Right lobe of liver (tissue), 6 donors: ENCODE data around the gene STAC. TPM values are rescaled to one million over a fixed set of nuclear protein-coding genes. Genes with fewer than 3 reads are reported as not detected.

Experiments used
- ATAC-seq, 4 donors: fragments of 200-7000 bp; cut with Tn5 transposase; one replicate each; pipeline ENCODE4 v1.9.1; 2020; ENCODE audit warnings: mild to moderate bottlenecking in 4 of 4, moderate library complexity in 4 of 4
- DNase-seq, 3 donors: peaks; one replicate each; pipeline ENCODE4 v3.0.0-alpha.2; 2020
- H3K27ac ChIP-seq, 3 donors: fragments of 200-600 bp; one replicate each; pipeline ENCODE4 v1.8.0; 2022
- H3K27me3 ChIP-seq, 2 donors: fragments of 200-600 bp; one replicate each; pipeline ENCODE4 v1.8.0; 2022
- H3K36me3 ChIP-seq, 4 donors: fragments of 200-600 bp; sonication (generic) in 1 of 4; one replicate each; pipeline versions ENCODE4 v1.5.1 to v1.8.0; 2017 to 2022; ENCODE audit warnings: control low read depth in 1 of 4
- H3K4me1 ChIP-seq, 4 donors: fragments of 200-600 bp; sonication (generic) in 1 of 4; one replicate each; pipeline versions ENCODE4 v1.5.1 to v1.8.0; 2017 to 2022; ENCODE audit warnings: control low read depth in 1 of 4
- H3K4me3 ChIP-seq, 3 donors: fragments of 200-600 bp; one replicate each; pipeline ENCODE4 v1.8.0; 2022
- H3K9me3 ChIP-seq, 4 donors: fragments of 200-600 bp; sonication (generic) in 1 of 4; one replicate each; pipeline versions ENCODE4 v1.5.1 to v1.8.0; 2017 to 2022; ENCODE audit warnings: control low read depth in 1 of 4
- POLR2A ChIP-seq: fragments of 450-650 bp; IDR thresholded peaks from one replicate; pipeline ENCODE4 v1.6.1; 2017; ENCODE audit warnings: antibody characterized with exemption, mild to moderate bottlenecking
- WGBS: methylation state at CpG from one replicate; pipeline ENCODE4 v1.1.6; 2018; ENCODE audit warnings: low coverage, low lambda C conversion rate; ENCODE audit not compliant: insufficient coverage; ENCODE audit errors: missing lambda C conversion rate; 5-methylcytosine and 5-hydroxymethylcytosine counted together
- intact Hi-C, 2 donors: fragments of 100-400 bp; cut with DNase I; formaldehyde crosslinking; loops; one replicate each; pipeline versions ENCODE4 v1.11.2 to v1.14.1; 2022
- total RNA-seq, 6 experiments: library from RNA; depleted of rRNA in 2 of 6; stranded (reverse); fragments of >200 nt in 2 of 6; fragmentation: NEBNext Ultra II Directional in 3 of 6; extraction: Animal tissue kit (Norgen Biotek cat#: 25700) in 3 of 6; gene quantifications; one replicate each; pipeline versions ENCODE4 v1.1.0 to v1.2.4, GENCODE V29; 2016 to 2023
- TF ChIP-seq, protein P1 (sequence below), 4 donors: fragments of 200-600 bp in 3 of 4; fragments of 450-650 bp in 1 of 4; IDR thresholded peaks; one replicate each; pipeline versions ENCODE4 v1.5.1 to v1.8.0; 2016 to 2022; ENCODE audit warnings: antibody characterized with exemption in 4 of 4, mild to moderate bottlenecking in 2 of 4
- donor health status: DM: no; HTN: yes; CAD: no.
- donor health status: DM: no; HTN: no; CAD: no.
- donor health status: DM: no; HTN: no; CAD: no.
- donor health status: DM: no; HTN: yes; CAD: no.
- donor health status: DM: no; HTN: yes; CAD: no.

STAC gene
- total RNA-seq, 6 experiments from 2014 or later = 0.19 to 1.2 (median 0.70) TPM

DNA sequence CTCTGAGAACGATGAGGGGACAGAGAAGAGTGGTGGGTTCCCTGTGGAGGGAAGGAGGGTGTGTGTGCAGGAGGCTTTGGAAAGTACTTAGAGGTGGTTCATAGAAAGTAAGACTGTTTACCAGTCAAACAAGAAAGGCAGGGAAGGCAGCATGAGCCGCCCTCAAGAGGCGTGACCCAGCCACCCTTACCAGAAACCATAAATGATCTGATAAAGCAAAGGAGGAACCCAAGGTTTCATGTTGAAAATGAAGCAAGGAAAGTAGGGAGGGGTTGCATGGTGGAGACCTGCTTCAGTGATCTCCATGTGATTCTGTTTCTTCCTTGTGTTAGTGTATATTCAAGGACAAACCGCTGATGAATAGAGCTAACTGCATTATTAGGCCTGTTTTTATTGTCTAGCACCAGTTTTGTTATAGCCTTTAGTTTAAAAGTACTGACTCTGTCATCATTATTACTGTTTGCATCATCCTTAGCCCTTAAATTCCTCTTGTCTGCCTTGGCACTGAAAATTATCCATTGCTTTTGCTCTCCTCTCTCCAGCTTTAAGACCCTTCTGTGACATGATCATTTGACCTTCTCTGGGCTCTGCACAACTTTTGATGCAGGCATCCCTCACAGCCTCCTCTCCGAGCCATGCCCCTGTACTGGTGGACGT lies 96.1 kb downstream of the STAC start:
- 50% methylated on average over 6 of the region's 6 CpGs for WGBS
- Histone ChIP-seq H3K4me3 (no peak overlapping the region), H3K4me1 (no peaks in the 10 kb centered on the region), H3K27ac (no peak overlapping the region), H3K27me3 (no peaks in the 10 kb centered on the region), H3K36me3 (no peaks in the 10 kb centered on the region), H3K9me3 (no peaks in the 10 kb centered on the region)
- intact Hi-C loops = no loop called here
- TF ChIP-seq, protein P1, sequence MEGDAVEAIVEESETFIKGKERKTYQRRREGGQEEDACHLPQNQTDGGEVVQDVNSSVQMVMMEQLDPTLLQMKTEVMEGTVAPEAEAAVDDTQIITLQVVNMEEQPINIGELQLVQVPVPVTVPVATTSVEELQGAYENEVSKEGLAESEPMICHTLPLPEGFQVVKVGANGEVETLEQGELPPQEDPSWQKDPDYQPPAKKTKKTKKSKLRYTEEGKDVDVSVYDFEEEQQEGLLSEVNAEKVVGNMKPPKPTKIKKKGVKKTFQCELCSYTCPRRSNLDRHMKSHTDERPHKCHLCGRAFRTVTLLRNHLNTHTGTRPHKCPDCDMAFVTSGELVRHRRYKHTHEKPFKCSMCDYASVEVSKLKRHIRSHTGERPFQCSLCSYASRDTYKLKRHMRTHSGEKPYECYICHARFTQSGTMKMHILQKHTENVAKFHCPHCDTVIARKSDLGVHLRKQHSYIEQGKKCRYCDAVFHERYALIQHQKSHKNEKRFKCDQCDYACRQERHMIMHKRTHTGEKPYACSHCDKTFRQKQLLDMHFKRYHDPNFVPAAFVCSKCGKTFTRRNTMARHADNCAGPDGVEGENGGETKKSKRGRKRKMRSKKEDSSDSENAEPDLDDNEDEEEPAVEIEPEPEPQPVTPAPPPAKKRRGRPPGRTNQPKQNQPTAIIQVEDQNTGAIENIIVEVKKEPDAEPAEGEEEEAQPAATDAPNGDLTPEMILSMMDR (IDR thresholded peaks at IDR 0.05) = no peak
- TF ChIP-seq POLR2A = no peak
- ATAC-seq (no peak), DNase-seq (no peak)

DNA sequence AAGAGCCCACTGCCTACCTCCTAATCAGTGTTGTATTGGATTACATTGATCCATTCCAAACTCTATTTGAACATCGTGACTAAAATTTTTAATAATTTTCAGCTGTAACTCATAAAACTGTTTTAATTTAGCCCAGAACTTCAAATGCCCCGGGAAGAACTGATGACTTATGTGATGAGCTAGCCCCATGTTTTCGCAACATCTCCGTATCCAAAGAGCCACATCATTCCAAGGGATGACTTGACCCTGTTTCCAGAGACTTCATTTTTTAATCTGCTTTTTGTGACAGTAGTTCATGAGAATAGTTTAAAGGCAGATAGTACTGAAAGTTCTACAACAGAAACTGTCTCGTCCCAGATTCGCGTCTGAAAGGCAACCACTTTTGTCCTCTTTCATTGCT lies 97.4 kb downstream of the STAC start:
- H3K36me3 ChIP-seq = no peaks in the 10 kb centered on the region
- no peak overlapping the region for H3K27ac ChIP-seq
- H3K4me1 ChIP-seq = no peaks in the 10 kb centered on the region
- H3K9me3 ChIP-seq = no peaks in the 10 kb centered on the region
- H3K27me3 ChIP-seq = no peaks in the 10 kb centered on the region
- no peak for DNase-seq
- intact Hi-C loops = no loop called here
- TF ChIP-seq POLR2A = no peak
- TF ChIP-seq, protein P1 (IDR thresholded peaks at IDR 0.05) = no peak
- no peak for ATAC-seq
- WGBS = 72% methylated on average over 7 of the region's 7 CpGs
- H3K4me3 ChIP-seq = no peak overlapping the region

DNA sequence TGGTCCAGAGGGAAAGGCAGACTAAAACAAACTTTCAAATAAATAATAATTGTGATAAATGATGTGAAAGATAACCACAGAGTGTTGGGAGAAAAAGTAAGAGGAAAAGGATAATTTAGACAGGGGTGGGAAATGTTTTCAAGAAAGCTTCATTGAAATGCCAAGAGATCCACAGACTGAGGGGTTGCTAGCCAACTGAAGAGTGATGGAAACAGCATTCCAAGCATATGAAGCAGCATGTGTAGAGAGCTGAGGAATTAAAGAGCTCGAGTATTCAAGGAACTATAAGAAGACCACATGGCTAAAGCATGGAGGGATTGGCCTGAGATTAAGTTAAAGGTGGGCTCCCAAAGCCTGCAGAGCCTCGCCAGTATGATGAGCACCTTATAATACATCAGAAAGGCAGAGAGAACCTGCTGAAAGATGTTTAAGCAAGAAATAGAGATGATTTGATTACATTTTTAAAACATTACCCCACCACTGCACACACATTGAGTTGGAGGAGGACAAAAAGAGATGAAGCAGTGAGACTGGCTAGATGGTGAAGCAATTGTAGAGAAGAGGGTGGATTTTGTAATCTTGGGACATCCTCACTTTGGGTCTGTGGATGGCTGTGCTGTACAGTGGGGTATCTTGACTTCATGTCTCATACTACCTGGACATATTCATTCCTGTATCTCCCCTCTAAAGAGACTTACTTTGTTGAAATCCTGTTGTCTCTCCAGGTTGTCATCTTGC lies 100.8 kb downstream of the STAC start:
- no peak for TF ChIP-seq POLR2A
- TF ChIP-seq, protein P1 (IDR thresholded peaks at IDR 0.05) = no peak
- no peaks in the 10 kb centered on the region for H3K9me3 ChIP-seq
- no peak for DNase-seq
- H3K27ac ChIP-seq = no peak overlapping the region
- no peaks in the 10 kb centered on the region for H3K27me3 ChIP-seq
- ATAC-seq = no peak
- H3K4me1 ChIP-seq = no peaks in the 10 kb centered on the region
- no peaks in the 10 kb centered on the region for H3K36me3 ChIP-seq
- 35% methylated on average over 2 of the region's 2 CpGs for WGBS
- H3K4me3 ChIP-seq = no peak overlapping the region
- intact Hi-C loops = no loop called here

DNA sequence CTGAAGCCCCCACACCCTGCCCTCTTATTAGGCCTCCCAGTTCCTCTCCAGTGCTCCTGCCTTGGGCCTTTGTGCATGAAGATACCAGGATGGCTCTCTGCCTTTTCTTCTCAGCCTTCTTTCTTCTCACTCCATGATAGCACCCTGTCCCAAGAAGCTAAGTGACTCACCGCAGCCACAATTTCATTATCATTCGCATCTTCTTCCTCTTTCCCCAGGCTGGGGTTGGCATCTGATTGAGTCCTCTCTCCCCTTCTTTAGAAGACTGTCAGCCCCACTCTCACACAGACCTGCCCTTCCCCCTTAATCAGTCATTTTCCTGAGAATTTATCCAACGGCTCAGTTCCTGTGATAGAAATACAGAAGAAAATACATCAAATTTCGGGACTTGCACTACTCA lies 102.0 kb downstream of the STAC start:
- DNase-seq = no peak
- Histone ChIP-seq H3K4me1 (no peaks in the 10 kb centered on the region), H3K36me3 (no peaks in the 10 kb centered on the region), H3K9me3 (no peaks in the 10 kb centered on the region), H3K27ac (no peak overlapping the region), H3K27me3 (no peaks in the 10 kb centered on the region), H3K4me3 (no peak overlapping the region)
- ATAC-seq = no peak
- intact Hi-C loops = no loop called here
- 68% methylated on average over 4 of the region's 4 CpGs for WGBS
- TF ChIP-seq POLR2A = no peak
- TF ChIP-seq, protein P1 (IDR thresholded peaks at IDR 0.05) = no peak
